Osteoblast (primary cell): ENCODE results near the gene KIF2A. TPM values are rescaled to one million over a fixed set of nuclear protein-coding genes. Genes with fewer than 3 reads are reported as not detected.

Experiments used
- DNase-seq: peaks from one replicate; pipeline ENCODE4 v3.0.0; 2011; ENCODE audit warnings: low spot score, mixed read lengths; ENCODE audit not compliant: insufficient read length; ENCODE audit errors: missing footprints
- H2AFZ ChIP-seq: 2 replicates; pipeline ENCODE4 v1.6.0; 2011; ENCODE audit warnings: mild to moderate bottlenecking, low read length
- H3K27ac ChIP-seq: 2 replicates; pipeline ENCODE4 v1.5.1; 2011; ENCODE audit warnings: mild to moderate bottlenecking, low read depth, low read length, moderate library complexity
- H3K27me3 ChIP-seq: 2 replicates; pipeline ENCODE4 v1.6.0; 2012; ENCODE audit warnings: mild to moderate bottlenecking, control low read depth, inconsistent platforms, low read length, moderate library complexity; ENCODE audit not compliant: insufficient read depth
- H3K36me3 ChIP-seq: 2 replicates; pipeline ENCODE4 v1.5.1; 2011; ENCODE audit warnings: mild to moderate bottlenecking, low read length, control low read depth, moderate library complexity; ENCODE audit not compliant: insufficient read depth
- H3K4me1 ChIP-seq: 2 replicates; pipeline ENCODE4 v1.5.1; 2011; ENCODE audit warnings: mild to moderate bottlenecking, low read length, control low read depth, moderate library complexity; ENCODE audit not compliant: insufficient read depth
- H3K4me2 ChIP-seq: 2 replicates; pipeline ENCODE4 v1.6.0; 2011; ENCODE audit warnings: mild to moderate bottlenecking, low read length; ENCODE audit not compliant: insufficient read depth
- H3K4me3 ChIP-seq: fragments of 200-600 bp; sonication (generic); 3 replicates; pipeline ENCODE4 v1.5.1; 2012; ENCODE audit warnings: mild to moderate bottlenecking, low read length, inconsistent platforms; ENCODE audit not compliant: insufficient read depth
- H3K79me2 ChIP-seq: 2 replicates; pipeline ENCODE4 v1.6.0; 2012; ENCODE audit warnings: mild to moderate bottlenecking, low read length, control low read depth, inconsistent platforms; ENCODE audit not compliant: insufficient read depth
- H3K9me3 ChIP-seq: 2 replicates; pipeline ENCODE4 v1.5.1; 2011; ENCODE audit warnings: low read depth, low read length, control low read depth
- H4K20me1 ChIP-seq: 2 replicates; pipeline ENCODE4 v1.6.0; 2012; ENCODE audit warnings: mild to moderate bottlenecking, low read length, control low read depth; ENCODE audit not compliant: insufficient read depth
- total RNA-seq: library from RNA; depleted of rRNA; stranded (reverse); fragments of >200 nt; gene quantifications from 2 replicates; pipeline ENCODE4 v1.2.3, GENCODE V29; 2012
- TF ChIP-seq, protein P1 (sequence below): IDR thresholded peaks from 2 replicates; pipeline ENCODE4 v1.5.1; 2011; ENCODE audit warnings: mild to moderate bottlenecking, low read depth, low read length, moderate library complexity; ENCODE audit errors: extremely low read depth

Gene KIF2A
- total RNA-seq, 1 donor = 52.8 TPM

DNA sequence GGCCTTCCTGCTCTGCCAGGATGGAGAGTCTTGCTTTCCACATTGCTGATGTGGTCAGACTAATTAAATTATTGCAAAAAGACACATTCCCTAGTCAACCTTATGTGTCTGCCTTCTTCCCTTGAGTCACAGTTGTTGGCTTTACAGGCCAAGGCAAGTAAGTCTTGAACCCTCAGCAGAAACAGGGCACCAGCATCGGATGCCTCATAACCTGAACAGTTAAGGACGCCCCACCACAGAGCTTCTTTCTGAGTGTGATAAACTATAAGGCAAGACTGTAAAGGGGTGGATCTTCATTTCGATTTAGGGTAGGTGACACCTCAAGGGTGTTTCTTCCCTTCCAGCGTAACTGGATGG lies 670 bp upstream of the KIF2A start:
- Histone ChIP-seq H3K36me3 (no peaks in the 10 kb centered on the region), H3K27me3 (no peaks in the 10 kb centered on the region), H4K20me1 (peaks cover 13% of the 10 kb centered on the region), H3K4me1 (peaks cover 7% of the 10 kb centered on the region), H3K4me3 (peak overlapping the region; percentile 91), H3K27ac (peak overlapping the region; percentile 57), H3K79me2 (peaks cover 41% of the 10 kb centered on the region), H2AFZ (peak overlapping the region; percentile 99), H3K9me3 (no peaks in the 10 kb centered on the region), H3K4me2 (peak overlapping the region; percentile 92)
- no peak for DNase-seq
- TF ChIP-seq, protein P1, sequence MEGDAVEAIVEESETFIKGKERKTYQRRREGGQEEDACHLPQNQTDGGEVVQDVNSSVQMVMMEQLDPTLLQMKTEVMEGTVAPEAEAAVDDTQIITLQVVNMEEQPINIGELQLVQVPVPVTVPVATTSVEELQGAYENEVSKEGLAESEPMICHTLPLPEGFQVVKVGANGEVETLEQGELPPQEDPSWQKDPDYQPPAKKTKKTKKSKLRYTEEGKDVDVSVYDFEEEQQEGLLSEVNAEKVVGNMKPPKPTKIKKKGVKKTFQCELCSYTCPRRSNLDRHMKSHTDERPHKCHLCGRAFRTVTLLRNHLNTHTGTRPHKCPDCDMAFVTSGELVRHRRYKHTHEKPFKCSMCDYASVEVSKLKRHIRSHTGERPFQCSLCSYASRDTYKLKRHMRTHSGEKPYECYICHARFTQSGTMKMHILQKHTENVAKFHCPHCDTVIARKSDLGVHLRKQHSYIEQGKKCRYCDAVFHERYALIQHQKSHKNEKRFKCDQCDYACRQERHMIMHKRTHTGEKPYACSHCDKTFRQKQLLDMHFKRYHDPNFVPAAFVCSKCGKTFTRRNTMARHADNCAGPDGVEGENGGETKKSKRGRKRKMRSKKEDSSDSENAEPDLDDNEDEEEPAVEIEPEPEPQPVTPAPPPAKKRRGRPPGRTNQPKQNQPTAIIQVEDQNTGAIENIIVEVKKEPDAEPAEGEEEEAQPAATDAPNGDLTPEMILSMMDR = no peak

DNA sequence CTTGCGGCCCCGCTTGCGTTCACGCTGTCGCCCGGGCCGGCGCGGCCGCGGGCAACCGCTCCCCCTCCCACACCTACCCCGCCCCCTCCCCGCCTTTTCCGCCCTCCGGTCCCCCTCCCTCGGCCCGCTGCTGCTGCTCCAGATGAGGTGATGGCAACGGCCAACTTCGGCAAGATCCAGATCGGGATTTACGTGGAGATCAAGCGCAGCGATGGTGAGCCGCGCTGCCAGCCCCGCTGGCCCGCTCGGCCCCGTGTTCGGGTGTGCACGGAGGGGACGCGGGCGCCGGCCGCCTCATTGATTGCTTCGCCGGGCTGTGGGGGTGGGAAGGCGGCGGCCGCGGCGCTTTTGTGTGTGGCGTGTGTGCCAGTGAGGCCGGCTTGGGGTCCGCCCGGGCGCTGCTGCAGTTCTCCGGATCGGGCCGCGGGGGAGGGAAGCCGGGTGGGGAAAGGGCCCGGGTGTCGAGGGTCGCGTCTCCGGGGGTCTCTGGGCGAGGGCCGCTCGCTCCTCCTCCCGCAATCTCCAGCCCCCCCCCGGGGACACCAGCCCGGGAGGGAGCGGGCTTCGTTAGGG lies 403 bp downstream of the KIF2A start:
- peak overlapping the region; percentile 72 for H3K27ac ChIP-seq
- H3K4me3 ChIP-seq = peak overlapping the region; percentile 91
- H2AFZ ChIP-seq = peak overlapping the region; percentile 86
- peaks cover 52% of the 10 kb centered on the region for H3K79me2 ChIP-seq
- H3K27me3 ChIP-seq = no peaks in the 10 kb centered on the region
- peaks cover 15% of the 10 kb centered on the region for H3K4me1 ChIP-seq
- peaks cover 24% of the 10 kb centered on the region for H4K20me1 ChIP-seq
- DNase-seq = peak; percentile 88
- TF ChIP-seq, protein P1 = no peak
- no peaks in the 10 kb centered on the region for H3K36me3 ChIP-seq
- H3K4me2 ChIP-seq = peak overlapping the region; percentile 92
- no peaks in the 10 kb centered on the region for H3K9me3 ChIP-seq

DNA sequence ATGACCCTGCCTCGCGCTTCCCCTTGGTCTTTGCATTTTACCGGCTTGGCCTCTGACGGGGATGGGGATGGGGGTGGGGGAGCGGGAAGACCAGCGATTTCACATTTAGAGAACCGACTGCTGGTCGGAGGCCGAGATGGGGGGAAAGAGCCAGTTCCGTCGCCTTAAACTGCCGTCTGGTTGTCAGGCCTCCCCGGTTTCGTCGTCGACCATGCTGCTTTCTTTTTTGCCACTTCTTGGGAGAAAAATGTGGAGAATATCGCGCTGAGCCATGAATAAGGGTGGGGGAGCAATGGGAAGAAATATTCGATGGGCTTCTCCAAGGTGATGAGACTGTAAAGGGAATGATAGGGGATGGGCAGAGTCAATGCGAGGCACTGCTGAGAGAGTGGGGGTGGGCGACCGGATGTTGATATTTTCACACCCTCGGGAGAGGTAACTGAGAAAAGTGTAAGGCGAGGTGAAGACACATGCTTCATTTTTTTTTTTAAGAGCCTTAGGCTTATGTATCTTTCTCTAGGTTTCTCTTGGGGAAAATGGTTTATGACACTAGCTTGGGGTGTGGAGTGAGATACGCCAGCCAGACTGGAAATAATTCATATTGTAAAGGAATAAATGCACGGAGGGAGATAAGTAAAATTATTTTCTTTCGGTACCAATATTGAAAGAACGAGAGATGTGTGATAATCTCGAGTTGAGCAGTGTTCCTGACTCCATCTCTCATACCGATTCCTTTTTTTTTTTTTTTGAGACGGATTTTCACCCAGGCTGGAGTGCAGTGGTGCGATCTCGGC lies 1.1 kb downstream of the KIF2A start:
- peaks cover 26% of the 10 kb centered on the region for H4K20me1 ChIP-seq
- H2AFZ ChIP-seq = peak overlapping the region; percentile 86
- DNase-seq = peak; percentile 91
- H3K36me3 ChIP-seq = no peaks in the 10 kb centered on the region
- H3K79me2 ChIP-seq = peaks cover 58% of the 10 kb centered on the region
- TF ChIP-seq, protein P1 = no peak
- H3K27ac ChIP-seq = peak overlapping the region; percentile 72
- H3K4me1 ChIP-seq = peaks cover 21% of the 10 kb centered on the region
- H3K4me3 ChIP-seq = peak overlapping the region; percentile 91
- peak overlapping the region; percentile 92 for H3K4me2 ChIP-seq
- H3K9me3 ChIP-seq = no peaks in the 10 kb centered on the region
- H3K27me3 ChIP-seq = no peaks in the 10 kb centered on the region

DNA sequence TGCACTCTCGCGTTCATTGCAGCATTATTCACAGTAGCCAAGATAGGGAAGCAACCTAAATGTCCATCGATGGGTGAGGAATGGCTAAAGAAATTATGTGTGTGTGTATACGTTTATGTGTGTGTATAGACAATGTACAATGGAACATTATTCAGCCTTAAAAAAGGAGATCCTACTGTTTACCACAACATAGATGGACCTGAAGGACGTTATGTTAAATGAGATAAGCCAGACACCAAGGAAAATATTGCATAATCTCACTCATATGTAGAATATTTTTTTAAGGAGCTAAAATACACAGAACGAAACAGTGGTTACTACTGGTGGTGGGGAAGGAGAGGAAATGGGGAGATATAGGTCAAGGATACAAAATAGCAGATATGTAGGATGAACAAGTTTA lies 2.4 kb downstream of the KIF2A start:
- Histone ChIP-seq H2AFZ (no peak overlapping the region), H3K4me2 (peak overlapping the region; percentile 92), H4K20me1 (peaks cover 29% of the 10 kb centered on the region), H3K27me3 (no peaks in the 10 kb centered on the region), H3K4me1 (peaks cover 26% of the 10 kb centered on the region), H3K79me2 (peaks cover 72% of the 10 kb centered on the region), H3K36me3 (no peaks in the 10 kb centered on the region), H3K9me3 (no peaks in the 10 kb centered on the region), H3K4me3 (no peak overlapping the region), H3K27ac (no peak overlapping the region)
- TF ChIP-seq, protein P1 = no peak
- DNase-seq = no peak
